ENCODE data around the gene UBE2G2.

UBE2G2 gene

GRCh38 chr21:44723177-44724131, 78.2 kb downstream of the UBE2G2 start:
- DNase-seq: no peak

- DNase-seq: no peak
Observed at GRCh38 chr21:44722731-44723130, 78.9 kb downstream of the UBE2G2 start.

- DNase-seq: no peak
Observed at GRCh38 chr21:44720170-44720569, 81.5 kb downstream of the UBE2G2 start.

Data from amniotic stem cell (primary cell).